GM21717 (cell line): Measurements from ENCODE around the gene SUCLG1.
"Not testable (repeated sequence)": the region's sequence is repeated elsewhere in the genome, so short reads cannot be mapped to it uniquely, and the experiment has no call there.

Experiments used
- ATAC-seq: cut with Tn5 transposase; IDR thresholded peaks from one replicate; pipeline ENCODE4 v1.9.1; 2021; ENCODE audit warnings: mild to moderate bottlenecking, moderate library complexity; ENCODE audit not compliant: unreplicated experiment

The SUCLG1 gene

GRCh38 chr2:84459018-84459943 lies at the start of gene SUCLG1:
Gene SUCLG1, minus strand, starts transcription at chr2:84459280. Its CDS starts 11 bp downstream, at chr2:84459269.
- ATAC-seq, result peak; percentile 96

- ATAC-seq, result no peak
Observed at GRCh38 chr2:84498150-84498799, 39.2 kb upstream of the SUCLG1 start.

- ATAC-seq, result no peak
Observed at GRCh38 chr2:84497285-84497684, 38.2 kb upstream of the SUCLG1 start.

GRCh38 chr2:84496386-84496785 lies 37.3 kb upstream of the SUCLG1 start:
- ATAC-seq, result no peak

- peak; percentile 55 for ATAC-seq
Observed at GRCh38 chr2:84495539-84496146, 36.6 kb upstream of the SUCLG1 start.

- no peak for ATAC-seq
Observed at GRCh38 chr2:84494070-84494469, 35.0 kb upstream of the SUCLG1 start.

GRCh38 chr2:84493514-84493913 lies 34.4 kb upstream of the SUCLG1 start:
- no peak for ATAC-seq

- no peak for ATAC-seq
Observed at GRCh38 chr2:84492571-84492970, 33.5 kb upstream of the SUCLG1 start.

GRCh38 chr2:84491741-84492140 lies 32.7 kb upstream of the SUCLG1 start:
- ATAC-seq, result no peak

- ATAC-seq, result no peak
Observed at GRCh38 chr2:84491256-84491655, 32.2 kb upstream of the SUCLG1 start.

GRCh38 chr2:84487298-84487996 lies 28.4 kb upstream of the SUCLG1 start:
- ATAC-seq, result no peak

GRCh38 chr2:84486441-84487115 lies 27.5 kb upstream of the SUCLG1 start:
- ATAC-seq, result no peak

GRCh38 chr2:84483320-84483719 lies 24.2 kb upstream of the SUCLG1 start:
- no peak for ATAC-seq

- ATAC-seq, result no peak
Observed at GRCh38 chr2:84482603-84483002, 23.5 kb upstream of the SUCLG1 start.

GRCh38 chr2:84481702-84482101 lies 22.6 kb upstream of the SUCLG1 start:
- ATAC-seq, result no peak

- no peak for ATAC-seq
Observed at GRCh38 chr2:84478867-84479266, 19.8 kb upstream of the SUCLG1 start.

- no peak for ATAC-seq
Observed at GRCh38 chr2:84477886-84478285, 18.8 kb upstream of the SUCLG1 start.

- no peak for ATAC-seq
Observed at GRCh38 chr2:84474176-84474575, 15.1 kb upstream of the SUCLG1 start.

- ATAC-seq, result no peak
Observed at GRCh38 chr2:84472856-84473565, 13.9 kb upstream of the SUCLG1 start.

- ATAC-seq, result not testable (repeated sequence)
Observed at GRCh38 chr2:84472423-84472822, 13.3 kb upstream of the SUCLG1 start.
